Adrenal gland (tissue), 5 donors: ENCODE results near the gene TMEM147.

Experiments used
- CTCF ChIP-seq, 6 experiments: fragments of 450-650 bp in 4 of 6; fragments of 200-600 bp in 2 of 6; sonication (generic) in 1 of 6; IDR thresholded peaks; 1 replicate in 5 of 6; 2 replicates in 1 of 6; pipeline versions ENCODE4 v1.5.1 to v1.8.0; 2016 to 2021; ENCODE audit warnings: antibody characterized with exemption in 6 of 6, mild to moderate bottlenecking in 2 of 6, moderate library complexity in 1 of 6
- POLR2A ChIP-seq, 2 donors: fragments of 450-650 bp; IDR thresholded peaks; one replicate each; pipeline ENCODE4 v1.6.1; 2017; ENCODE audit warnings: antibody characterized with exemption in 2 of 2, mild to moderate bottlenecking in 2 of 2, moderate library complexity in 1 of 2
- donor health status: DM: no; HTN: no; CAD: no.

GRCh38 chr19:35578707-35579106 lies 33.3 kb downstream of the TMEM147 start:
- no peak for TF ChIP-seq POLR2A (IDR thresholded peaks at IDR 0.05)
- TF ChIP-seq CTCF (IDR thresholded peaks at IDR 0.05): no peak
